A673 (cell line): ENCODE measurements around the gene PDE5A.

Source experiments
- CTCF ChIP-seq: fragments of 300-800, 200-600 bp; sonication (generic); conservative IDR thresholded peaks from 2 replicates; pipeline ENCODE4 v1.5.1; 2017; ENCODE audit warnings: low read depth, mild to moderate bottlenecking, antibody characterized with exemption, low read length, moderate library complexity, mixed read lengths
- EZH2 ChIP-seq: fragments of 200-600 bp; sonication (generic); IDR thresholded peaks from 2 replicates; pipeline ENCODE4 v1.6.1; 2017; ENCODE audit warnings: borderline replicate concordance, low read depth, mild to moderate bottlenecking, mixed read lengths, antibody characterized with exemption, low read length; ENCODE audit not compliant: poor library complexity, severe bottlenecking

DNA sequence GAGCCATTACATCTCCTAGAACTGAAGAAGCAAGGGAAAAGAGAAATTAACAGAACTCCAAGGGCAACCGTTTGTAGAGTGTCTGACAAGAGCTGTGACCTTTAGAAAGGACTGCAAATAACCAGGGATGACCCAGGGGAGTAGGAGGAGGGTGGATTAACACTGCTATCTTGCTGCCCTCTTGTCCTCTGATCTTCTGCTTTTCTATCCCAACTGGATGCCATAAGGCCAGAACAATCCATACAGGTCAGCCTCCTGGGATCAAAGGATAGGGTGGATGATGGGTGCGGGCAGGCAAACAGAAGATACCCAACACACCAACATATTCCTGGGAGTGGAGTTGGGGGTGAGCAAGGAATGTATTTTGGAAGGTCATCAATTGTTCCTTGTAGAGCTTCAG, 19.8 kb upstream of the PDE5A start:
- TF ChIP-seq CTCF (no peak), EZH2 (no peak)
